HG03196 (cell line): ENCODE measurements around the gene SLC39A10.
A peak's percentile ranks its signal among the peaks of the same experiment; 100 is the strongest.
"Not testable (repeated sequence)": the region's sequence is repeated elsewhere in the genome, so short reads cannot be mapped to it uniquely, and the experiment has no call there.

Experiments
- ATAC-seq: cut with Tn5 transposase; IDR thresholded peaks from one replicate; pipeline ENCODE4 v1.9.1; 2021; ENCODE audit not compliant: unreplicated experiment

The SLC39A10 gene

DNA sequence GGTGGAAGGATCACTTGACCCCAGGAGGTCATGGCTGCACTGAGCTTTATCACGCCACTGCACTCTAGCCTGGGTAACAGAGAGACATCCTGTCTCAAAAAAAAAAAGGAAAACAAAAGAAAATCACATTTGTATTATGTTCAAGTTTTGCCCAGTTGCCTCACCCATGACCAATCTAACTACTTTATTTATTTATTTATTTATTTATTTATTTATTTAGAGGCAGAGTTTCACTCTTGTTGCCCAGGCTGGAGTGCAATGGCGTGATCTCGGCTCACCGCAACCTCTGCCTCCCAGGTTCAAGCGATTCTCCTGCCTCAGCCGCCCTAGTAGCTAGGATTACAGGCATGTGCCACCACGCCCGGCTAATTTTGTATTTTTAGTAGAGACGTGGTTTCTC lies 12.3 kb upstream of the SLC39A10 start:
- ATAC-seq = not testable (repeated sequence)

GRCh38 chr2:195645413-195645812 lies 11.6 kb upstream of the SLC39A10 start:
- no peak for ATAC-seq

DNA sequence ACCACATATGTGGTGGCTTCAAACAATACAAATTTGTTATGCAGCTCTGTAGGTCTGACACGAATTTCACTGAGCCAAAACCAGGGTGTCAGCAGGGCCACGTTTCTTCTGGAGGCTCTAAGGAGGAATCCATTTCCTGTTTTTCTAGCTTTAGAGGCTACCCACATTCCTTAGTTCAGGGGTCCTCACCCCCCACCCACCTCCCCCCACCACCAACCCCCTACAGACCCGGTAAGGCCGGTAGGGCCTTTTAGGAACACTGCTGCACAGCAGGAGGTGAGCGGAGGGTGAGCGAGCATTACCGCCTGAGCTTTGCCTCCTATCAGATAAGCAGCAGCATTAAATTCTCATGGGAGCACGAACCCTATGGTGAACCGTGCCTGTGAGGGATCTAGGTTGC lies 10.6 kb upstream of the SLC39A10 start:
- no peak for ATAC-seq

DNA sequence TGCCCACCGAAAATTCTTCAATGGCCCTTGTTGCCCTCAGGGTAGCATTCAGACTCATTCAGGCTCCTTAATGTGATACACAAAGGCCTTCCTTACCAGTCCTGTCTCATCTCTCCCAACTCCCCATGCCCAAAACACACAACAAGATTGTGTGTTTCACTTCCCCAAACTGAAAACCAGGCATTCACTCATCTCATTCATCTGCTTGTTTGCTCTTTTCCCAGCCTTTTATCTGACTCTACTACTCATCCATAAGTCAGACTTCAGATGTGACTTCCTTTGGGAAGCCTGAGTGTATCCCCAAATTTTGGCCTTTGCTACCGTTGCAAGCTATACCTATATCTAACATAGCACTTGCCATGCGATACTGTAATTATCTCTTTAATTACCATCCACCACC lies 9.7 kb upstream of the SLC39A10 start:
- no peak for ATAC-seq

DNA sequence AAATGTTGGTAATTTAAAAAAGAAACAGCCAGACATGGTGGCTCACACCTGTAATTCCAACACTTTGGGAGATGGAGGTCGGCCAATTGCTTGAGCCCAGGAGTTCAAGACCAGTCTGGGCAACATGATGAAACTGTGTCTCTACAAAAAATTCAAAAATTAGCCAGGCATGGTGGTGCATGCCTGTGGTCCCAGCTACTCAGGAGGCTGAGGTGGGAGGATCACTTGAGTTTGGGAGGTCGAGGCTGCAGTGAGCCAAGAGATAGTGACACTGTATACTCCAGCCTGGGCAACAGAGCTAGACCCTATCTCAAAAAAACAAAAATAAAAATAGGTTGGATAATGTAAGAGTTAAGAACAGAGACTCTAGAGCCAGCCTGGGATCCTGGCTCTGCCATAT lies 8.7 kb upstream of the SLC39A10 start:
- not testable (repeated sequence) for ATAC-seq

- no peak for ATAC-seq
Observed at GRCh38 chr2:195648787-195649186, 8.2 kb upstream of the SLC39A10 start.

DNA sequence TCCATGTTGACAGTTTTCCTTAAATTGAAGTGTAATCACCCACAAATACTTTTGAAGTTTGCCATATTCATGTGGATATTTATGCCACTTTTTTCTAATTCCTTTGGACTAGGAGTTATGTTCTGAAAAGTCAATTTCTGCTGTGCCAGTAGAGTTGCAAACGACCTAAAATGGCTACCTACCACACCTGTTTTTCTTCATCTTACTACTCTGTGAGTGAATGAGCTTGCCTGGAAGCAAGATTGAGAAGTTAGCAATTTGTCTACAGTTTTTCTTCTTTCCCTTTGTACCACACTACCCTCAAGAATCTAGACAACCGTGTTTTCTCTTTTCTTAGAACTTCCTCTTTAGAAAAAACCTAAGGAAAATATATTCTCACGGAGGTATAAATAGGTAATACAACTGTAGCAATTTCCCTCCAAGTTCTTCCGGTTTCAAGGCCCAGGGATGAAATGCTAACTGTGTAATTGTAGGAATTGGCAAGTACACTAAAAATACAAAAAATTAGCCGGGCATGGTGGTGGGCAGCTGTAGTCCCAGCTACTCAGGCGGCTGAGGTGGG lies 7.3 kb upstream of the SLC39A10 start:
- ATAC-seq = peak; percentile 12

DNA sequence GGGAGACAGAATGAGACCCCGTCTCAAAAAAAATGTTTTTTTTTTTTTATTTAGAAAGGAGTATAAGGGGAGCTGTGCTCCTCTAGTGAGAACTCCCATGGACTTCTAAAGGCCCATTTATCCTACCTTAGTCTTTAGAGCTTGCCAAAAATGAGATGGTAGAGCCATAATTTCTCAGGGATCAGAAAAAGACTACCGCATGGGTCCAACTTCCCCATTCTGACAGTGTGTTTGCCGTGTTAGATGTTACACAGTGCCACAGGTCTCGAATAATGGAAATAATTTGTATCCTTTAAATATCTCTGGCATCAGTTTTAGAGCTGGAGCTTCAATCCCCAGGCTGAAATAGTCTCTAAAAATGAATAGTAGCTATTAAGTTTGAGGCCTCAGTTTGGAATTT lies 6.0 kb upstream of the SLC39A10 start:
- no peak for ATAC-seq

DNA sequence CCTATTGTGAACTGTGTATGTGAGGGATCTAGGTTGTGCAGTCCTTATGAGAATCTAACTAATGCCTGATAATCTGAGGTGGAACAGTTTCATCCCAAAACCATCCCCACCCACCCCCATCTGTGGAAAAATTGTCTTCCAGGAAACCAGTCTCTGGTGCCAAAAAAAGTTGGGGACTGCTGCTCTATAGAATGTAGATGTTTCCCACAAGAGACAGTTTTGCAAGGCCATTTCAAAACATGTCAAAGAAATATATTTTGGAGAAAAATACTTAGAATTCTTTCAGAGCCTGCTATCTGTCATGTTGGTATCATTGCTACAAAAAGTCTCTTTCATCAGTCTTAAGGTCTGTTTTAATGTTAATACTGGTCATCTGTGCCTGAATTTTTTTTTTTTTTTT lies 4.1 kb upstream of the SLC39A10 start:
- ATAC-seq = no peak

GRCh38 chr2:195656161-195656858 lies 716 bp upstream of the SLC39A10 start:
- ATAC-seq = no peak

DNA sequence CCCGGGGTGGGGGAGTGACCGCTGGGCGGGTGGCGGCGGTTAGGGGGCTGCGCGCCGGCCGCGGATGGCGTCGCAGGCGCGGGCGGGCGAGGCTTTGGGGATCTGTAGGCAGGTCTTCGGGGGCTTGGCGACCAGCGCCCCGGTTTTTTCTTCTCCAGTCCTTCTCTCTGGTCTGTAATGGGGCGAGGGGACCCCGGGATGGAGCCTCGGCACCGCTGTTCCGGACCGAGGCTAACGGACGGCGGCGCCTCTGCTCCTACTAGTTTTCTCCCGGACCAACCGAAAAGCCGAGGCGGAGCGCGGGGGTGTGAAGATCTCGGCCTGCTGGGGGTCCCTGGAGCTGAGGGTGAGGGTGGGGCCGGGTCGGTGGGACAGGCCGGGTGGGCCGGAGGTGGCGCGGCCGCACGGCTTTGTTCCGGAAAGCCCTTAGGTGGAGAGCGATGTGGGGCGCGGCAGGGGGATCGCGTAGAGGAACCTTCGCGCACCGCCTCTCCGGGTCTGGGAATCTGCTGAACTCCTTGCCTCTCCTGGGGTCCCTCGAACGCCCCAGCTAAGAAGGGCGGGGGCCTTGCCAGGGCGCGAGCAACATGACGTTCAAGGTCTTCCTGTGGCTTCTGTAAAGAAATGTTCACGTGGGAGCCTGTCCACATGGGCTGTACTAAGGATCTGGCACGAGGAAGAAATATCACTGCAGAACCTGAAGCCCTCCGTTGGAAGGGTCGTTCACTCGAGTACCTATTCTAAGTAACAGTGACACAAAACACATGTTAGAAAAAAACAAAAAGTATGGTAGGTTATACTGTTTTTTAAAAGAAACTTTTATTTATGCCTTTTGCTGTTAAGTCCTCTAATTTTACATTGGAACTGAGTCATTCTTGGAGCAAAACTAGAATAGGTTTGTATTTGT lies 861 bp downstream of the SLC39A10 start:
- peak; percentile 30 for ATAC-seq

- no peak for ATAC-seq
Observed at GRCh38 chr2:195658541-195658890, 1.5 kb downstream of the SLC39A10 start.

- ATAC-seq = no peak
Observed at GRCh38 chr2:195659114-195659513, 2.1 kb downstream of the SLC39A10 start.

DNA sequence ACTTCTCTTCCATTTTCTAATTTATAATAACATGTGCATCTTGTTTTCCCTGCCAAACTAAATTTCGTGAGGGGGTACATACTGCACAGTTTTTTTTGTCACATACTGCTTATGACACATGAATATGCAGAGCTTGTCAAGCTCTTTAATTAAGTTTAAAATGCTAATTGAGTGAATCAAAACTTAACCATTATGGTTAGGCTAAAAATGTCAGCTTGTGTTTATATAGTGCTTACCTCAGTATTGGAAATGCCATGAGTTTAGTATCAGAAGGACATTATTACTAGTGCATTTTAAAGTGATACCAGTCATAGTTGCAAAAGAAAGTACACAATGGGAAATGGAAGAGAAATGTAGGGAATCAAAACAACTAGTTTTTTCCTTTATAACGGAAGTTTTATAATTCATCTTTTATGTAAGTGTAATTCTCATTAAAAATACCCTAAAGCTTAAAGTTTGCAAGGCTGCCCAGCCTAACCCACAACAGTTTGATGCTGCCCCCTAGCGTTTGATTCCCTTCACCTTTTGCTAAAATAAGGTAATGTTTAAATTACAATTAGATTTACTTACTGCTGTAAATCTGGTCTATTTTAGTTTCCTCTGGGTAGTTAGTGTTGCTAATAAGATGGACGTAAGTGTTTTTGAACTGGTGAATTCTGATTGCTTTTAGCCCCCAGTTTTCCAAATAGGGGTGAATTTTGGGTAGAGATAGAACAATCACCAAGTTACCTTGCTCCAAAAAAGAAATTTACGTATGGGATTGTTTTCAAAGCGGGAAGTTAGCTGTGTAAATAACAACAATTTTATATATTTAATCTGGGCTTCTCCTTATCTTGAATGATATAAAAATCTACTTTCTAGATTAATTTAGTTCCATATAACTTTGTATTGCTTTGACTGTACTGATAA lies 3.2 kb downstream of the SLC39A10 start:
- no peak for ATAC-seq

DNA sequence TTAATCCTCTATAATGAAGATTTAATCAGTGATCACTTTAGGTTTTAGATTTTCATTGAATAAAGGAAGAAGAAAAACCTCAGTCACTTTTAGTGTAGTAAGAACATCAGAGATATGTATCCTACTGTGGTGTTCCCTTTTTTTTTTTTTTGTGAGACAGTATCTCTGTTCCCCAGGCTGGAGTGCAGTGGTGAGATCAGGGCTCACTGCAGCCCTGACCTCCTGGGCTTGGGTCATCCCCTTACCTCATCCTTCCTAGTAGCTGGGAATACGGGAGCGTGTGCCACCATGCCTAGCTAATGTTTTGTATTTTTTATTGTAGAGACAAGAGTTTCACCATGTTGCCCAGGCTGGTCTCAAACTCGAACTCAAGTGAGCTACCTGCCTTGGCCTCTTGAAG lies 5.1 kb downstream of the SLC39A10 start:
- no peak for ATAC-seq

- no peak for ATAC-seq
Observed at GRCh38 chr2:195663007-195663406, 6.0 kb downstream of the SLC39A10 start.

GRCh38 chr2:195664528-195664927 lies 7.5 kb downstream of the SLC39A10 start:
- no peak for ATAC-seq

DNA sequence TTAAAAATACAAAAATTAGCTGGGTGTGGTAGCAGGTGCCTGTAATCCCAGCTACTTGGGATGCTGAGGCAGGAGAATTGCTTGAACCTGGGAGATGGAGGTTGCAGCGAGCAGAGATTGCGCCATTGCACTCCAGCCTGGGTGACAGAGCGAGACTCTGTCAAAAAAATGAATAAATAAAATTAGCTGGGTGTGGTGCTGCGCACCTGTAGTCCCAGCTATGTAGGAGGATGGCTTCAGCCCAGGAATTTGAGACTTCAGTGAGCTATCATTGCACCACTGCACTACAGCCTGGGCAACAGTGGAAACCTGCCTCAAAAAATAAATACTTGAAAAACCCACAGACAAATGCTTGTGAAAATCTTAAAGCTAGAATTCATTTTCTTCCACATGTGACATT lies 8.1 kb downstream of the SLC39A10 start:
- not testable (repeated sequence) for ATAC-seq

DNA sequence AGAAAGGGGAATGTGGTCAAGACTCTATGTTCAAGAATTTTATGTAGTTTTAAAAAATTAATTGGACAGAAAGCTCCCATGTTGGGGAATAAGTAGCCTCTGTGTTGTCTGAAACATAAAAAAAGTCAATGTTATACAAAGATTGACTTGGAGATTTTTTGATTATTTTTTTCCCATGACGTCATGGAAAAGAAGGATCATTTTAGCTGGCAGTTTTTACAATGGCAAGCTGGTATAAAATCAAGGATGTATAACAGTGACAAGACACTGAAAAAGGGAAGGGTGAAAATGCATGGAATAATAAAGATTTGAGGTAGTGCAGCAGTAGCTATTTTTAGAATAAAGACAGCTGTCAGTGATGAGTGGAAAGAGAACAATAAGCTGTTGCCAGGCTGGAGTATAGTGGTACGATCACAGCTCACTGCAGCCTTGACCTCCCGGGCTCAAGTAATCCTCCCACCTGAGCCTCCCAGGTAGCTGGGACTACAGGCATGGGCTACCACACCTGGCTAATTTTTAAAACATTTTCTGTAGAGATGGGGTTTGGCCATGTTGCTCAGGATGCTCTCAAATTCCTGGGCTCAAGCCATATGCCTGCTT lies 9.2 kb downstream of the SLC39A10 start:
- no peak for ATAC-seq

DNA sequence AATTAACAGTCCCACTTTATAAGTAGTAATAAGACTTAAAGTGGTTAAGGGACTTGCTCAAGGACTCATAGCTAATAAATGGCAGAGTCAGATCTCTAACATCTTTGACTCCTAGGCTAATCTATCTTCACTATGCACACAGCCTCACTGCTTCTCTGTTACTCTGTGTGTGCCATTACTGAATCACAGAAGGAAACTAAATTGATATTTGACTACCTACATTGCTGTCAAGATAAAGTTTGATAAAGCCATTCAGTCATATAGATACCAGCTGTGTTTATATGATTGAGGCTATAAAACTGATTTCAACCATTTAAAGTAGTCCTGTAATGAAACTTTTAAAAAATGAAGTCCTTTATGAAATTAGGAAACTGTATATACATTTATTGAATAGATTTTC lies 10.9 kb downstream of the SLC39A10 start:
- ATAC-seq = no peak

DNA sequence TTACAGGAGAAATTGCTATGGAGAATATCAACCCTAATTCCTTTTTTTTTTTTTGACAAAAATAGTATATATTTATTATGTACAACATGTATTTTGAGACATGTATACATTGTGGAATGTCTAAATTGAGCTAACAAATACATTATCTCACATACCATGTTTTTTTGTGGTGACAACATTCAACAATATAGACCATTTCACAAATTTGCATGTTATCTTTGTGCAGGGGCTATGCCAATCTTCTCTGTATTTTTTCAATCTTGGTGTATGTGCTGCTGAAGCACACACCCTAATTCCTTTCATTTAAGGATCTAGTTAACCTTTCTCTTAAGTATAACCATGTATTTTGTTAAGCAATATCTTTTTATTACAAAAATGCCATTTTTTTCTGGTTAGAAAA lies 13.2 kb downstream of the SLC39A10 start:
- ATAC-seq = no peak
